Adipose tissue (tissue), 3 donors: ENCODE data around the gene CACNA2D3. TPM values are rescaled to one million over a fixed set of nuclear protein-coding genes. Genes with fewer than 3 reads are reported as not detected.

Experiments
- polyA plus RNA-seq, 3 donors: library from polyadenylated mRNA; stranded (reverse); fragments of 200-250 nt; gene quantifications; one replicate each; pipeline ENCODE4 v1.2.3, GENCODE V29; 2013
- donor health status: healthy with polysubstance abuse.
- donor health status: Bipolar disorder and iron deficiency.
- donor health status: healthy.

The CACNA2D3 gene
- polyA plus RNA-seq, 3 donors = 0.08 to 3.0 (median 0.30) TPM

Other genes starting within 250 kb of the CACNA2D3 start
- 1 to 10 TPM; 5.8 to 8.5 (median 8.0) TPM for gene ACTR8, start 240.4 kb upstream of the CACNA2D3 start, polyA plus RNA-seq
- 10 to 100 TPM; 42.2 to 88.1 (median 61.1) TPM for gene SELENOK, start 230.7 kb upstream of the CACNA2D3 start, polyA plus RNA-seq